Stimulated activated CD4-positive, alpha-beta T cell treated with anti-CD3 and anti-CD28 coated beads, Interleukin-15, amount 100 ng/mL, for 24 hours (primary cell): ENCODE results near the gene CHRNG.
"Not testable (repeated sequence)": the region's sequence is repeated elsewhere in the genome, so short reads cannot be mapped to it uniquely, and the experiment has no call there.

Experiments used
- DNase-seq: peaks from one replicate; pipeline ENCODE4 v3.0.0-alpha.2; 2020

Gene CHRNG

GRCh38 chr2:232528746-232529460 lies 10.6 kb upstream of the CHRNG start:
- no peak for DNase-seq

DNA sequence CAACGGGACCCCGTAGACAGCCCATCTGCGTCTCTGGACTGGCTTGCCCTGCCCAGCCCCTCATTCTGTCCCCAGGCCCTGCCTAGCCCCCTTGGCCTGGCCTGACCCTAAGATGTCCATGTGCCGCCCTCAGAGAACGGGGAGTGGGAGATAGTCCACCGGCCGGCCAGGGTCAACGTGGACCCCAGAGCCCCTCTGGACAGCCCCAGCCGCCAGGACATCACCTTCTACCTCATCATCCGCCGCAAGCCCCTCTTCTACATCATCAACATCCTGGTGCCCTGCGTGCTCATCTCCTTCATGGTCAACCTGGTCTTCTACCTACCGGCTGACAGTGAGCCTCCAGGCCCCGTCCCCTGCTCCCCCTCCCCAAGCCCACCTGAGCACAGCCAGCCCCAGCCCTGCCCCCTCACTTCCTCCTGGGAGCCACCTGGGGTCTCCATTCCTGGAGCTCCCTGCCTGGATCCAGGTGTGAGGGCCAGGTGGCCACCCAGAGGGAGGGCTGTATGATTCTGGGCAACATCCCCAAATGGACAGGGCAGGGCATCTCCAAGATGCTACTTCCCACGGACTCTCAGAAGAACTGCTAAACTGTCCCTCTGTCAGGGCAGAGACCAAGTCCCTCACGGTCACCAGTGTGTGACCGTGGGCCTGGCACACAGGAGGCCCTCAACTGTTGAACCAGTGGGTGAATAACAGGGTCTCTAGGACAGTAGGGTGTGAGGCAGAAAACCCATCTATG lies 9.5 kb upstream of the CHRNG start:
- no peak for DNase-seq

DNA sequence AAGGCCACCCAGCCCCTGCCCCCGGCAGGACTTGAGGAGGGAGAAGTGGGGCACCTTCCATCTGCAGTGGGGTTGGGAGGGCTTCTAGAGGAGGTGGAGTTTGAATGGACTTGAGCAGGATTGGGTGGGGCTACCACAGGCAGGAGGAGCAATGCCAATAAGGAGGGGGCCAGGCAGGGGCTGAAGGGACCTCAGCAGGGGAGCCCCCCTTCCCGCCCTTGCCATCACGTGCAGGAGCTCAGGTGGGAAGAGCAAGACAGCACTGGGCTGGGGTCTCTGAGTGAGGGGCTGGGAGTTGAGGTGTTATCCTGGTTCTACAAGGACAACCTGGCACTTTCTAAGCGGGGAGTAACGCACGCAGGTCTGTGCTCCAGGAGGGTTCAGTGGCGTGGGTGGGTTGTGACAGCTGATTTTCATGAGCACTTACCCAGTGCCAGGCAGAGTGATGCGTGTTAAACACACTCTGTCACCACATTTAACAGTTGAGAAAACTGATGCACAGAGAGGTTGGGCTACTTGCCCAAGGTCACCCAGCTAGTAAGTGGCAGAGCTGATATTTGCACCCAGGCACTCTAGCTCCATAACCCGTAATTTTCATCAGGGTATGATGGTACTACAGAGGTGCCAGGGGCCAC lies 8.7 kb upstream of the CHRNG start:
- DNase-seq: no peak

GRCh38 chr2:232532419-232532818 lies 7.1 kb upstream of the CHRNG start:
- DNase-seq: no peak

DNA sequence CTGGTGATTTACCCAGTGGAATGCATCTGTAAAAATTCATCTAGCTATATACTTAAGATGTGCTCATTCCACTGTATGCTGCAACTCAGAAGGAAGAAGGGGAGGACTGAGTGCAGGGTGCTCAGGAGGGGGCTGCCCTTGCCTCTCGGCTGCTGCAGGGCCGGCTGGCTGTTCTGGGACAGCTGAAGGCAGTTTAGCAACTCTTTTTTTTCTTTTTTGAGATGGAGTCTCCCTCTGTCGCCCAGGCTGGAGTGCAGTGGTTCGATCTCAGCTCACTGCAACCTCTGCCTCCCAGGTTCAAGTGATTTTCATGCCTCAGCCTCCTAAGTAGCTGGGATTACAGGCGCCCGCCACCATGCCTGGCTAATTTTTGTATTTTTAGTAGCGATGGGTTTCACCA lies 6.7 kb upstream of the CHRNG start:
- not testable (repeated sequence) for DNase-seq

GRCh38 chr2:232533944-232534710 lies 5.4 kb upstream of the CHRNG start:
- no peak for DNase-seq

DNA sequence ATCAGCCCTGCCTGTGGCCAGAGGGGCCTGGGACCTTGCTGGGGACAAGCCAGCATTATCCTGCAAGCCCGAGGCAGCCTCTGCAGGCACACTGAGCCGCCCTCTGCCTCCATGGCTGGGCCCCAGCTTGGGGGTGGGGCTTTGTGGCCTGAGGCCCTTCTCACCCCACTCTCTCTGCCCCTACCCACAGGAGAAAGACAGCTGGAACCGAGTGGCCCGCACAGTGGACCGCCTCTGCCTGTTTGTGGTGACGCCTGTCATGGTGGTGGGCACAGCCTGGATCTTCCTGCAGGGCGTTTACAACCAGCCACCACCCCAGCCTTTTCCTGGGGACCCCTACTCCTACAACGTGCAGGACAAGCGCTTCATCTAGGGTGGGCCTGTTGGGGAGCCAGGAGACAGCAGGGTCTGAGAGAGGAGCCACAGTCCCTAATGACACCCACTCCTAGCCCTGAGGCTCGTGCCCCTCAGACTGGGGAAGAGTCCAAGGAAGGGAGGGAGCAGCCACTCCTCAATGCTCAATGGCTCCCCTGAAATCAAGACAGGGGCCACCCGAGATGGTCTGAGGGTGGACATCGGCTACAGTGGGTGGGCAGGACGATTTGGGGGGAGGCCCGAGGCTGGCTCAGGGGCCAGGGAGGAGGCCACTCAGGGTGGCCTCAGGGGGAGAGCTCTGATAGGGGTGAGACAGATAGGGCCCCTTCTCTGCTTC lies 4.4 kb upstream of the CHRNG start:
- DNase-seq: no peak

DNA sequence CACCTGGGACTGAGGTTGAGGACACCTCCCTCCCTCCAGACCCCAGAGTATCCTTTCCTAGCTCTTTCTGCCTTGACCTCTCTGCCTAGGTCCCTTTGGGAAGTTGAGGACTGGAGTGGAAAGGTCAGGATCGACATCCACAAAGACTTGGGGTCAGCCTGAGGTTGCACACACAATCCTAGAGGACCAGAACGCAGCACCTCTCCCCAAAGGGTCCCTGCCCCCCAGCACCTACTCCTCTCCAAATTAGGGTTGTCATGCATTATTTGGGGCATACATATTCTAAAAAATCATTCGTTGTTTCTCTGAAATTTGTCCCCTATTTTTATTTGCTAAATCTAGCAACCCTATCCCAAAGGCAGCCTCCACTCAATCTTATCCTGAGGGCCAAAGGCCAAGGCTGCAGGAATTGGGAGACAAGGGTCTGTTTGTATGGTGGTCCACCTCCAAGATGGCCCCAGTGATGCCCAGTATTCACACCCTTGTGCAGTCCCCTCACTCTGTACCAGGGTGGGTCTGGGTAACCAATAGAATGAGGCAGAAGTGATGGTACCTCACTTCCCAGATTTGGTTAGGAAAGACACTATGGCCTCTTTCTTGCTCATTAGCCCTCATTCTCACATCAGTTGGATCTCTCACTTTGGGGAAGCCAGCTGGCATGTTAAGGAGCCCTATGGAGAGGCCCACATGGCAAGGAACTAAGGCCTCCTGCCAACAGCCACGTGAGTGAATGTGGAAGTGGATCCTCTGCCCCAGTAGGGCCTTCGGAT lies 3.5 kb upstream of the CHRNG start:
- DNase-seq: no peak

DNA sequence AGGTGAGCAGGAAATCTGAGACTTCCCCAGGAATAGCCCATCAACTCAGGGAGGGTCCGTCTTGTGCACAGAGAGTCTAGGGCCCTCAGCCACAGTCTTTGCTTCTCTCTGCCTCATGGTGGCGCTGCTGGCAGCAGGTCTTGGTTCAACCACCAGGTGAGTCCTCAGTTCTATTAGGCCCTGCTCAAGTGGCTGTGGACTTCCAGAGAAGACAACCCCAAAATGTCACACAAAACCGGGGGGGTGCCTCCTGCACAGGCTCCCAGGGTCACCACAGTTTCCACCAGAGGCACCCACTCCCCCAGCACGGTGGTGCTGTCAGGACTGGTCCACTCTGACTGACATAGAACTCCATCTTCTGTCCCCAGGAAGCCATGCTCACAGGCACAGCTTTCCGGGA lies 2.4 kb upstream of the CHRNG start:
- no peak for DNase-seq

DNA sequence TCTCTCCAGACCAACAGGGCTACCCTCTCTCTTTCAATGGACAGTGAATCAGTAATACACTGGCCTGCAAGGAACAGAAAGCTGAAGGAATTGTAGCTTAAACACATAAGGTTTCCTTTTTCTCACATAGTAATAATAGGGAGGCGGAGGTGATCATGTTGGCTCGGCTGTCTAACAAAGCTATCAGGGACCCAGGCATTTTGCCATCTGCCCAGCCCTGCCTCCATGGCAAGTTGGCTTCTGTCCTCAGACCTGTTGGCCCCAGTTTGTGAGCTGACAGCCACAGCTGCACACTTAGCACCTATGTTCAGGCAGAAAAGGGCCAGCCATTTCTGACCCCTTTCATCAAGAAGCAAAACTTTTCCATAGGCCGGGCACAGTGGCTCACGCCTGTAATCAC lies 2.0 kb upstream of the CHRNG start:
- no peak for DNase-seq

DNA sequence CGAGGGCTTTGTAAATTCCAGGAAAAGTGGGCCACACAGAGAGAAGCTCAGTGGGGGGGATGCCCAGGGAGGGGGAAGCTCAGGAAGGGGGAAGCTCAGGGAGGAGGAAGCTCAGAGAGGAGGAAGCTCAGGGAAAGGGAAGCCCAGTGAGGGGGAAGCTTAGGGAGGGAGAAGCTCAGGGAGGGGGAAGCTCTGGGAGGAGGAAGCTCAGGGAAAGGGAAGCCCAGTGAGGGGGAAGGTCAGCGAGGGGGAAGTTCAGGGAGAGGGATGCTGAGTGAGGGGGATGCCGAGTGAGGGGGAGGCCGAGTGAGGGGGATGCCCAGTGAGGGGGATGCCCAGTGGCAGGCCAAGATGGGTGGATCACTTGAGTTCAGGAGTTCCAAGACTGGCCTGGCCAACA lies 821 bp upstream of the CHRNG start:
- no peak for DNase-seq

- no peak for DNase-seq
Observed at GRCh38 chr2:232540441-232541041, 1.0 kb downstream of the CHRNG start.

DNA sequence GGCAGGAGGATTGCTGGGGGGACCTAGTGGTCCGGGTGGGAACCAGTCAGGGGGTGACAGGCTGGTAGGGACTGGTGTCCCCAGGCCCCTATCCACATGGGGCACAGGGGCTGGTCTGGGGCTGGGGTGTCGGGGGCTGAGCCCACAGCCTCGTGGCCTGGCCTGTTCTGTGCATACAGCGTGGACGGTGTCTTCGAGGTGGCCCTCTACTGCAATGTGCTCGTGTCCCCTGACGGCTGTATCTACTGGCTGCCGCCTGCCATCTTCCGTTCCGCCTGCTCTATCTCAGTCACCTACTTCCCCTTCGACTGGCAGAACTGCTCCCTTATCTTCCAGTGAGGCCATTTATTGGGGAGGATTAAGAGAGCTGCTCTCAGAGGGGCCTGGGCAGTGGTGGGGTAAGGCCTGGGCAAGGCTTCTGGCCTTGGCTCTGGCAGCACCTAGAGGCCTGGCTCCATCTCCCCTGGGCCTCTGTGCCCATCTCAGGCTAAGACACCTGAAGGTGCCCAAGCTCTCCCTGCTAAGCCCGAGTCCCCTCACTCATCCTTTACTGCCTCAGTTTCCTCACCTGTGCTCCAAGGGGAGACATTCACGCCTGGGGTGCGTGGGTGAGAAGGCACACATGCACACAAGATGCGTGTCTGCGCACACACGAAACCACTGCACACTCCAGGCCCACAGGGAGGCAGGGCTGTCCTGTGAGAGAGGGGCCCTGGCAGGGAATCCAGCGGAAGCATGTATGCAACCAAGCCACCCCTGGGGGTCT lies 1.9 kb downstream of the CHRNG start:
- no peak for DNase-seq

DNA sequence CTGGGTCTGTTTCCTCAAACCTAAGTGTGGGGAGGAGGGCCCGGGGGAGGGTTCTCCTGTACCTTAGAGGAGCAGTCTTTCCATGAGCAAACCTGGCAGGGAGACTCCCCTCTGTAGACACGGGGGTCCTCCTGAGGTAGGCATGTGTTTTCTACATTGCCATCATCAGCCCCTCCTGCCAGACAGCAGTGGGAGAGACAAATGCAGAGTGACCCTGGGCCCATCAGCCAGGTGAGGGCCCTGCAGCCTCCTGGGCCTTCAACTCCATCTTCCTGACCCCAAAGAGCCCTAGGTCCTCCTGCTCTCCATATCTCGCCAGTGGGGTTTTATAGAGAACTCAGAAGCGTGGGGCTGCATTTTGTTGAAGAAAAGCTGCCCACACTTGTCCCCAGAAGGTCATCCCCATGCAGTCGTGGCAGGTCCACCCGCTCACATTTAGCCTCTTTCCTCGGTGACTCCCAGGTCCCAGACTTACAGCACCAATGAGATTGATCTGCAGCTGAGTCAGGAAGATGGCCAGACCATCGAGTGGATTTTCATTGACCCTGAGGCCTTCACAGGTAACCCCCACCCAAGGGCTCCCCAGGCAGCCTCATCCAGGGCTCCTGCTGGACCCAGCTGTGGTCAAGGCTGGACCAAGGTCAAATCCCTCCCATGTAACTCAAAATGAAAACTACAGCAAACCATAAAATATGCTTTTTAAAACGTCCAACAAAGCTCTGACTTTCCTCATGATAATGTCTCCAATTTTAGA lies 2.6 kb downstream of the CHRNG start:
- no peak for DNase-seq

DNA sequence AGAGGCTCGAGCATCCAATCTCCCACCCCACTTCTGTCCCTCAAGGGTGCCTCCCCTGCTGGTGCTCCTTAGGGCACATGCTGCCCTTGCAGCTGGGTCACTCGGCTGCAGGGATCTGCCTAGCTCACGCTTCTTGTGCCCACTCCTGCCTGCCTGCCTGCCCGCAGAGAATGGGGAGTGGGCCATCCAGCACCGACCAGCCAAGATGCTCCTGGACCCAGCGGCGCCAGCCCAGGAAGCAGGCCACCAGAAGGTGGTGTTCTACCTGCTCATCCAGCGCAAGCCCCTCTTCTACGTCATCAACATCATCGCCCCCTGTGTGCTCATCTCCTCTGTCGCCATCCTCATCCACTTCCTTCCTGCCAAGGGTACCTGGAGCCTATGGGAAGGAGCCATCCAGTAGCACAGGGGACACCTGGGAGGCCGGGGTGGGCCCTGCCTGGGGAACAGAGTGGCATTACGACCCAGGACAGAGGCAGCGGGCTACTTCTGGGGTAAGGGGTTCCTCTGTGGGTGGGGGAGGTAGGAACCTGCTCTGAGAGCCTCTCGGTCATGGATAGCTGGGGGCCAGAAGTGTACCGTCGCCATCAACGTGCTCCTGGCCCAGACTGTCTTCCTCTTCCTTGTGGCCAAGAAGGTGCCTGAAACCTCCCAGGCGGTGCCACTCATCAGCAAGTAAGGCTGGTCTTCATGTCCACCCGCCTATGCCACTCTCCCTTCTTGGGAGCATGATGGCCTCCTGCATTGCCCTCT lies 3.4 kb downstream of the CHRNG start:
- DNase-seq: no peak

DNA sequence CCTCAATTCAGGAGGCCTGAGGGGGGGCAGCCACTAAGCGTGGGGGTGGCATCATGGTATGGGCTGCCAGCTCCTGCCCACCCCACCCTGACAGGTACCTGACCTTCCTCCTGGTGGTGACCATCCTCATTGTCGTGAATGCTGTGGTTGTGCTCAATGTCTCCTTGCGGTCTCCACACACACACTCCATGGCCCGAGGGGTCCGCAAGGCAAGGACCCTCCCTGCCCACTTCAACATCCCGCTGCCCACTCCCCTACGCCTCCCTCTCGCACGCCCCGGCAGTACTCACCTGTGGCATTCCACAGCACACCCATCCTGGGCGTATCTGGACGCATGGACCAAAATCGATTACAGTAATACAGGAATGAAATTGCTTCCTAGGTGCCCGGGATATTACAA lies 4.0 kb downstream of the CHRNG start:
- DNase-seq: no peak

GRCh38 chr2:232543928-232544631 lies 4.6 kb downstream of the CHRNG start:
- DNase-seq: no peak

DNA sequence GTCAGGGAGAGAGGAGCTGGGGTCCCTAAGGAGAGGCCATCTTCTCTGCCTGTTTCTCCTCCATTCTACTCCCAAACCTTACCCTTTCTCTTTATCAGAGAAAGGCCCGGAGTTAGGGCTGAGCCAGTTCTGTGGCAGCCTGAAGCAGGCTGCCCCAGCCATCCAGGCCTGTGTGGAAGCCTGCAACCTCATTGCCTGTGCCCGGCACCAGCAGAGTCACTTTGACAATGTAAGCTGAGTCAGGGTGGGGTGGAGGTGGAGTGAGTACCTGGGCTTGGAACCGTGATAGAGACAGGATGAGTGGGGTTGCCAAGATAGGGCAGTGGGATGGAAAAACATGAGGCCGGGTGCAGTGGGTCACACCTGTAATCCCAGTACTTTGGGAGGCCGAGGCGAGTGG lies 5.2 kb downstream of the CHRNG start:
- DNase-seq: no peak
